Limb (tissue), 2 donors: ENCODE measurements around the gene FAM118A.

Experiments
- DNase-seq, 2 donors: peaks; one replicate each; pipeline ENCODE4 v3.0.0-alpha.2; 2016; ENCODE audit errors: extremely low spot score in 2 of 2

FAM118A gene

DNA sequence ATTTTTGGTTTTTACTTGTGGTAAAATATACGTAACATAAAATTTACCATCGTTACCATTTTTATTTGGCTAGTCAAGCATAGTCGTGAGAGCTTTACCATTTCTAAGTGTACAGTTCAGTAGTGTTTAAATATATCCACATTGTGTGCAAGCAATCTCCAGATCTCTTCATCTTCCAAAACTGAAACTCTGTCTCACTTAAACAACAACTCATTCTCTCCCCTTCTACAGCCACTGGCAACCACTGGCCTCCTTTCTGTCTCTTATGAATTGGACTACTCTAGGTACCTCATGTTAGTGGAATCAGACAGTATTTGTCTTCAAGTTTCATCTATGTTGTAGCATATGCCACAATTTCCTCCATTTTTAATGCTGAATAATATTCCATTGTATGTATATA is 66.3 kb downstream of the FAM118A start:
- no peak for DNase-seq

DNA sequence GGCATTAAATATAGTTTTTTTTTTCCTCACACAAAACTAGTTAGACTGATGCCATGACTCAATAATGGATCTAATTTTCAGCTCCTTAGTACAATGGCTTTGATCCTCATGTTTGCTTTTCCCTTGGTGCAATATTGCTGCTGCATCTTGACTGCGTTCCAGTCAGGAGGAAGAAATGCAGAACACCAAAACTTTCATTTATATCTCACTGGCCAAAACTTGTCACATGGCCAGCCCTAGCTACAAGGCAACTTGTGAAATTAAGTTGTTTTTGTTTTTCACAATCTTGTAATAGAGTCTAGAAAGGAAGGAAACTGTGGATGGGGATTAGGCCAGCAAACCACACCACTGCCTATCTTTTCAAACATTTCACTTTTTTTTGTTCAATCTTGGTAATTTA is 67.0 kb downstream of the FAM118A start:
- DNase-seq, result no peak

GRCh38 chr22:45381348-45381747 is 71.6 kb downstream of the FAM118A start:
- no peak for DNase-seq

DNA sequence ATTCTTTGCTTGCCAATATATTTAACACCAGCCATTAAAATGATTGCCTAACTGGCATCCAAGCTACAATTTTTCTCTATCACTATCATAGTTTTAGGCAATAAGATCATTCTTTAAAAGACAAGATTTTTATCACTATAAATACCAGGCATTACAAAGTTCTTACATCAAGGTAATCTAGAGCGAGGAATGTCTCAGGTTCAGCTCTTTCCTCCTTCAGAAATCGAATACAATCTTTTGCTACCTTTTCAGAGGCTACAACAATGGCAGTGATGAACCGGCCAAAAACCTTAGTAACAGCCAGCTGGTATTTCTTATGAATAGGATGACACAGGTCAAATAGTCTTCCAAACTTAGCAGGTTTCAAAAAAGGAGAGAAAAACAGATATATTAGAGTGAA is 79.8 kb downstream of the FAM118A start:
- no peak for DNase-seq
